Activated gamma-delta T cell treated with anti-CD3 and anti-CD28 coated beads, Interleukin-2, amount 50 U/mL, for 16 hours (primary cell): ENCODE data around the gene DRAM2.
"Not testable (repeated sequence)": the region's sequence is repeated elsewhere in the genome, so short reads cannot be mapped to it uniquely, and the experiment has no call there.

Experiments
- DNase-seq: peaks from one replicate; pipeline ENCODE4 v3.0.0-alpha.2; 2020; ENCODE audit warnings: low read depth

The DRAM2 gene

GRCh38 chr1:111079329-111079728 lies 60.6 kb downstream of the DRAM2 start:
- not testable (repeated sequence) for DNase-seq

DNA sequence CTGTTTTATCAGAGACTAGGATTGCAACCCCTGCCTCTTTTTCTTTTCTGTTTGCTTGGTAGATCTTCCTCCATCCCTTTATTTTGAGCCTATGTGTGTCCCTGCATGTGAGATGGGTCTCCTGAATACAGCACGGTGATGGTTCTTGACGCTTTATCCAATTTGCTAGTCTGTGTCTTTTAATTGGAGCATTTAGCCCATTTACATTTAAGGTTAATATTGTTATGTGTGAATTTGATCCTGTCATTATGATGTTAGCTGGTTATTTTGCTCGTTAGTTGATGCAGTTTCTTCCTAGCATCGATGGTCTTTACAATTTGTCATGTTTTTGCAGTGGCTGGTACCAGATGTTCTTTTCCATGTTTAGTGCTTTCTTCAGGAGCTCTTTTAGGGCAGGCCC lies 62.6 kb downstream of the DRAM2 start:
- not testable (repeated sequence) for DNase-seq
